ENCODE data around the gene PPFIBP2. TPM values are rescaled to one million over a fixed set of nuclear protein-coding genes. Genes with fewer than 3 reads are reported as not detected.

The PPFIBP2 gene
- total and polyA plus RNA-seq, 4 donors: 7.7 to 51.3 (median 18.6) TPM

DNA sequence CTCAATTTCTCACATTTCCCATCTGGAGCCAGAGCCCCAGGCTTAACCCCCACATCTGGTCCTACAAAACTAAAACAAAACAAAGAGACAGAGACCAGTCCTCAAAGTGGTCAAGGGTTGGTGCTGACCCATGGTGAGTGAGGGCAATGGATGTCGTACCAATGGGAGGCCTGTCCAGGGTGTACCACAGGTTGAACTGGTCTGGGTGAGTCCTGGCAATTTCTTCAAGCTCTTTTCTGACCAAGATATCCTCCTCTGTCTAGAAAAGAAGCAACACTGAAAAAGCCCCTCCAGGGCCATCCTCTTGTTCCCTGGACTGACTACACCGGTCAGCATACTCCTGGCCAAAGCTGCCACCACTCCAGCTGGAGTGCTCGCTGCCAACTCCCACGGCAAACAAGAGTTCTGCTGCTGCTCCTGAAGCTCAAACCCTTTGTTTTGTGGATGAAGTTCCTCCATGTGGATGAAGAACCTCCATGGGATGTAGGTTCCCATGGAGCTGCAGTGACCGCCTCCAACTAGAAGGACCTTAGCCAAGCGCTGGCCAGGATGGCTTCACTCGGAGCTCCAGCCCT is 152.6 kb downstream of the PPFIBP2 start:
- H3K9ac ChIP-seq (ENCODE audit: insufficient read depth in 1 of 2, low read length in 2 of 2): no peak overlapping the region
- H3K27me3 ChIP-seq (ENCODE audit: control insufficient read depth in 3 of 3, insufficient read depth in 3 of 3, low read length in 2 of 3): no peaks in the 10 kb centered on the region
- no peak for ATAC-seq (ENCODE audit: insufficient read depth, low FRiP score)
- H3K9me3 ChIP-seq (ENCODE audit: control insufficient read depth in 4 of 4, insufficient read depth in 3 of 4, low read length in 3 of 4): no peaks in the 10 kb centered on the region
- WGBS, 2 donors: 85 to 98% methylated on average over 7 of the region's 7 CpGs
- peaks cover 0 to 7% (median 4%) of the 10 kb centered on the region in 4 donors for H3K36me3 ChIP-seq (ENCODE audit: control insufficient read depth in 4 of 4, insufficient read depth in 4 of 4, low read length in 4 of 4)
- no peak for DNase-seq
- H3K4me1 ChIP-seq (ENCODE audit: control insufficient read depth in 5 of 5, insufficient read depth in 5 of 5, low read length in 5 of 5): peaks cover 0 to 4% (median 0%) of the 10 kb centered on the region in 5 donors
- no peak overlapping the region for H3K4me3 ChIP-seq
- TF ChIP-seq, protein P1, sequence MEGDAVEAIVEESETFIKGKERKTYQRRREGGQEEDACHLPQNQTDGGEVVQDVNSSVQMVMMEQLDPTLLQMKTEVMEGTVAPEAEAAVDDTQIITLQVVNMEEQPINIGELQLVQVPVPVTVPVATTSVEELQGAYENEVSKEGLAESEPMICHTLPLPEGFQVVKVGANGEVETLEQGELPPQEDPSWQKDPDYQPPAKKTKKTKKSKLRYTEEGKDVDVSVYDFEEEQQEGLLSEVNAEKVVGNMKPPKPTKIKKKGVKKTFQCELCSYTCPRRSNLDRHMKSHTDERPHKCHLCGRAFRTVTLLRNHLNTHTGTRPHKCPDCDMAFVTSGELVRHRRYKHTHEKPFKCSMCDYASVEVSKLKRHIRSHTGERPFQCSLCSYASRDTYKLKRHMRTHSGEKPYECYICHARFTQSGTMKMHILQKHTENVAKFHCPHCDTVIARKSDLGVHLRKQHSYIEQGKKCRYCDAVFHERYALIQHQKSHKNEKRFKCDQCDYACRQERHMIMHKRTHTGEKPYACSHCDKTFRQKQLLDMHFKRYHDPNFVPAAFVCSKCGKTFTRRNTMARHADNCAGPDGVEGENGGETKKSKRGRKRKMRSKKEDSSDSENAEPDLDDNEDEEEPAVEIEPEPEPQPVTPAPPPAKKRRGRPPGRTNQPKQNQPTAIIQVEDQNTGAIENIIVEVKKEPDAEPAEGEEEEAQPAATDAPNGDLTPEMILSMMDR (IDR thresholded peaks at IDR 0.05; ENCODE audit: control extremely low read depth, extremely low read depth): no peak
- no peak overlapping the region for H3K27ac ChIP-seq (ENCODE audit: low read depth in 1 of 2, low read length in 1 of 2)

DNA sequence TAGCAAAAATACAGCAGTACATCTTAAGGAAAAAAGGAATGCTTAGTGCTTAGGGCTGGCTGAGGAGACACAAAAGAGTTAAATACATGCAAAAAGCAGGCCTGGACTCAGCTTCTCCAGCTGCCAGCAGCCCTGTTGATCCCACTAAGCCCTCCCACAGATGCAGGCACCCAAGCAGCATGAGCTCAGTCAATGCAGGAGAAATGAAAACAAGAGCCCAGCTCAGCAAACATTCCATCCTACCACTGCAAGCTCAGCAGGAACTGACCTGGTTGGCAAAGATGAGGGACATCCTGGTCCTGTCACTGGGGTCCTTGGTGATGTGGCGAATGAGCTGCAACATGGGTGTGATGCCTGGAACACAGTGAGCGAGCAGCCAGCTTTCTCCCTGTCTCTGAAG is 153.7 kb downstream of the PPFIBP2 start:
- no peak for ATAC-seq (ENCODE audit: insufficient read depth, low FRiP score)
- H3K4me1 ChIP-seq (ENCODE audit: control insufficient read depth in 5 of 5, insufficient read depth in 5 of 5, low read length in 5 of 5): peaks cover 0 to 8% (median 0%) of the 10 kb centered on the region in 5 donors
- H3K4me3 ChIP-seq: no peak overlapping the region
- TF ChIP-seq, protein P1 (IDR thresholded peaks at IDR 0.05; ENCODE audit: control extremely low read depth, extremely low read depth): no peak
- no peak overlapping the region for H3K27ac ChIP-seq (ENCODE audit: low read depth in 1 of 2, low read length in 1 of 2)
- no peaks in the 10 kb centered on the region for H3K9me3 ChIP-seq (ENCODE audit: control insufficient read depth in 4 of 4, insufficient read depth in 3 of 4, low read length in 3 of 4)
- 93 to 95% methylated on average over 2 of the region's 2 CpGs for WGBS, 2 donors
- peaks cover 0 to 7% (median 4%) of the 10 kb centered on the region in 4 donors for H3K36me3 ChIP-seq (ENCODE audit: control insufficient read depth in 4 of 4, insufficient read depth in 4 of 4, low read length in 4 of 4)
- H3K9ac ChIP-seq (ENCODE audit: insufficient read depth in 1 of 2, low read length in 2 of 2): no peak overlapping the region
- peak in 1 of 3 donors; percentile 22 for DNase-seq
- no peaks in the 10 kb centered on the region for H3K27me3 ChIP-seq (ENCODE audit: control insufficient read depth in 3 of 3, insufficient read depth in 3 of 3, low read length in 2 of 3)

DNA sequence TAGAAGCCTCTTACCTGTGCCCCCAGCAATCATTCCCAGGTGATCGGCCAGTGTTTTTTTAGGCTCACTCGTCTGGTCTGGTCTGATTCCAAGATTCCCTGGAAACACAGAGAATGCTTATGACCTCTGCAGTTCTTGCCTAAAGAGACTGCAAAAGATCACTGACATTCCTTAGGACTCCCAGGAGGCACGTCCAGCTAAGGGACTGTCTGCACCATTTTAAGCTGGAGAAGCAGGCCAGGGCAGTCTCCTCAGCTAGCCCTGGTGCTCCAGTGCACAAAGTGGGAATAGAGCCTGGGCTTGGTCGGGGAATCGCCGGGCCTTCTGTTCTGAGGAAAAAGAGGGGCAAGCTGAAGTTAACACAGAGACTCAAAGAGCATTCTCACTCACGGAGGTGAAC is 154.7 kb downstream of the PPFIBP2 start:
- H3K36me3 ChIP-seq (ENCODE audit: control insufficient read depth in 4 of 4, insufficient read depth in 4 of 4, low read length in 4 of 4): peaks cover 0 to 7% (median 4%) of the 10 kb centered on the region in 4 donors
- ATAC-seq (ENCODE audit: insufficient read depth, low FRiP score) (no peak), DNase-seq (no peak)
- no peaks in the 10 kb centered on the region for H3K27me3 ChIP-seq (ENCODE audit: control insufficient read depth in 3 of 3, insufficient read depth in 3 of 3, low read length in 2 of 3)
- H3K27ac ChIP-seq (ENCODE audit: low read depth in 1 of 2, low read length in 1 of 2): no peak overlapping the region
- H3K9ac ChIP-seq (ENCODE audit: insufficient read depth in 1 of 2, low read length in 2 of 2): no peak overlapping the region
- H3K9me3 ChIP-seq (ENCODE audit: control insufficient read depth in 4 of 4, insufficient read depth in 3 of 4, low read length in 3 of 4): no peaks in the 10 kb centered on the region
- TF ChIP-seq, protein P1 (IDR thresholded peaks at IDR 0.05; ENCODE audit: control extremely low read depth, extremely low read depth): no peak
- no peak overlapping the region for H3K4me3 ChIP-seq
- WGBS, 2 donors: 83 to 89% methylated on average over 7 of the region's 7 CpGs
- H3K4me1 ChIP-seq (ENCODE audit: control insufficient read depth in 5 of 5, insufficient read depth in 5 of 5, low read length in 5 of 5): peaks cover 0 to 13% (median 5%) of the 10 kb centered on the region in 5 donors

DNA sequence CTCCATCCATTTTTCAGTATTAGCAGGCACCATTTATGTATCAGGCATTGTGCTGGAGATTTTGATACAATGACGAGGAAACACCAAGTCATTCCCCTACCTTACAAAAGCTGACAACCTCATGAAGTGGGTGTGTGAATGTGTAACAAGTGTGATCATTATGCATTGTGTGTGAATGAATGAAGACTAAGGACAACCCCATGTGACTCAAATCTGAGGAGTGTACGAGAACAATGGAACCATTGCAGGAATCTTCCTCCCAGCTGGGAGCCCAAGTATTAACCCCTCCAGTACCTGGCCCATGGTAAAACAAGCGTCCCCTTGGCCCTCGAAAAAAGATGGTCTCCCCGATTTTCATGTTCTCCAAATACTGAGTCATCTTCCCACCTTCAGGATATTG is 155.1 kb downstream of the PPFIBP2 start:
- H3K27ac ChIP-seq (ENCODE audit: low read depth in 1 of 2, low read length in 1 of 2): no peak overlapping the region
- no peaks in the 10 kb centered on the region for H3K27me3 ChIP-seq (ENCODE audit: control insufficient read depth in 3 of 3, insufficient read depth in 3 of 3, low read length in 2 of 3)
- H3K9me3 ChIP-seq (ENCODE audit: control insufficient read depth in 4 of 4, insufficient read depth in 3 of 4, low read length in 3 of 4): no peaks in the 10 kb centered on the region
- TF ChIP-seq, protein P1 (IDR thresholded peaks at IDR 0.05; ENCODE audit: control extremely low read depth, extremely low read depth): no peak
- H3K4me1 ChIP-seq (ENCODE audit: control insufficient read depth in 5 of 5, insufficient read depth in 5 of 5, low read length in 5 of 5): peaks cover 0 to 16% (median 7%) of the 10 kb centered on the region in 5 donors
- H3K4me3 ChIP-seq: no peak overlapping the region
- WGBS, 2 donors: 78 to 81% methylated on average over 5 of the region's 5 CpGs
- ATAC-seq (ENCODE audit: insufficient read depth, low FRiP score): no peak
- no peak for DNase-seq
- no peak overlapping the region for H3K9ac ChIP-seq (ENCODE audit: insufficient read depth in 1 of 2, low read length in 2 of 2)
- peaks cover 0 to 7% (median 4%) of the 10 kb centered on the region in 4 donors for H3K36me3 ChIP-seq (ENCODE audit: control insufficient read depth in 4 of 4, insufficient read depth in 4 of 4, low read length in 4 of 4)

Data from lung (tissue), 12 donors.